H9 (cell line): ENCODE measurements around the gene TUB. TPM values are rescaled to one million over a fixed set of nuclear protein-coding genes. Genes with fewer than 3 reads are reported as not detected.

Source experiments
- DNase-seq: peaks from one replicate; pipeline ENCODE4 v3.0.0-alpha.2; 2017
- H2AFZ ChIP-seq: one replicate; pipeline ENCODE4 v1.6.1; 2013; ENCODE audit warnings: mild to moderate bottlenecking, low read length, control low read depth, moderate library complexity
- H2AK5ac ChIP-seq: 2 replicates; pipeline ENCODE4 v1.6.1; 2013; ENCODE audit warnings: low read length, control low read depth, mixed read lengths; ENCODE audit not compliant: insufficient read length
- H2BK120ac ChIP-seq: one replicate; pipeline ENCODE4 v1.6.1; 2013; ENCODE audit warnings: low read depth, mild to moderate bottlenecking, low read length, control low read depth, inconsistent platforms; ENCODE audit not compliant: poor library complexity, severe bottlenecking
- H2BK12ac ChIP-seq: 2 replicates; pipeline ENCODE4 v1.6.1; 2013; ENCODE audit warnings: low read length, control low read depth, mixed read lengths, low read depth; ENCODE audit not compliant: insufficient read length
- H2BK15ac ChIP-seq: 2 replicates; pipeline ENCODE4 v1.6.1; 2013; ENCODE audit warnings: low read depth, low read length, control low read depth
- H2BK20ac ChIP-seq: one replicate; pipeline ENCODE4 v1.6.1; 2013; ENCODE audit warnings: low read depth, mild to moderate bottlenecking, low read length, control low read depth, inconsistent platforms; ENCODE audit not compliant: poor library complexity, severe bottlenecking
- H2BK5ac ChIP-seq: 2 replicates; pipeline ENCODE4 v1.6.1; 2013; ENCODE audit warnings: low read length, control low read depth, mixed read lengths; ENCODE audit not compliant: insufficient read length
- H3K14ac ChIP-seq: 2 replicates; pipeline ENCODE4 v1.6.1; 2013; ENCODE audit warnings: low read length, control low read depth; ENCODE audit not compliant: insufficient read depth
- H3K18ac ChIP-seq: 2 replicates; pipeline ENCODE4 v1.6.1; 2013; ENCODE audit warnings: low read depth, mild to moderate bottlenecking, mixed read lengths, low read length, control low read depth; ENCODE audit not compliant: insufficient read length
- H3K23ac ChIP-seq: 2 replicates; pipeline ENCODE4 v1.6.1; 2013; ENCODE audit warnings: low read length, control low read depth, mixed read lengths, low read depth; ENCODE audit not compliant: insufficient read length
- H3K23me2 ChIP-seq: 2 replicates; pipeline ENCODE4 v1.6.1; 2013; ENCODE audit warnings: low read depth, mild to moderate bottlenecking, mixed read lengths, low read length, control low read depth; ENCODE audit not compliant: insufficient read length, poor library complexity, severe bottlenecking
- H3K27ac ChIP-seq: 2 replicates; pipeline ENCODE4 v1.5.1; 2013; ENCODE audit warnings: low read length, control low read depth, mixed read lengths, low read depth; ENCODE audit not compliant: insufficient read length
- H3K27me3 ChIP-seq: 2 replicates; pipeline ENCODE4 v1.6.1; 2013; ENCODE audit warnings: low read length, control low read depth, inconsistent platforms; ENCODE audit not compliant: insufficient read depth
- H3K4ac ChIP-seq: 2 replicates; pipeline ENCODE4 v1.6.1; 2013; ENCODE audit warnings: low read depth, mild to moderate bottlenecking, control low read depth, inconsistent platforms, low read length, moderate library complexity
- H3K4me1 ChIP-seq: 2 replicates; pipeline ENCODE4 v1.6.1; 2013; ENCODE audit warnings: low read length, control low read depth, inconsistent platforms; ENCODE audit not compliant: insufficient read depth
- H3K4me2 ChIP-seq: 2 replicates; pipeline ENCODE4 v1.6.1; 2013; ENCODE audit warnings: low read length, control low read depth, mixed read lengths; ENCODE audit not compliant: insufficient read length, insufficient read depth
- H3K56ac ChIP-seq: 2 replicates; pipeline ENCODE4 v1.6.1; 2013; ENCODE audit warnings: low read depth, mild to moderate bottlenecking, mixed read lengths, low read length, control low read depth; ENCODE audit not compliant: insufficient read length
- H3K79me1 ChIP-seq: 2 replicates; pipeline ENCODE4 v1.6.1; 2013; ENCODE audit warnings: low read depth, mild to moderate bottlenecking, moderate library complexity, low read length, control low read depth, inconsistent platforms; ENCODE audit not compliant: insufficient read depth, poor library complexity, severe bottlenecking
- H3K79me2 ChIP-seq: 2 replicates; pipeline ENCODE4 v1.6.1; 2013; ENCODE audit warnings: low read length, control low read depth, inconsistent platforms; ENCODE audit not compliant: insufficient read depth
- H3K9ac ChIP-seq: 2 replicates; pipeline ENCODE4 v1.6.1; 2013; ENCODE audit warnings: low read length, control low read depth, mixed read lengths; ENCODE audit not compliant: insufficient read length; ENCODE audit errors: extremely low read depth
- H3K9me3 ChIP-seq: one replicate; pipeline ENCODE4 v1.6.1; 2013; ENCODE audit warnings: low read depth, low read length, inconsistent platforms; ENCODE audit not compliant: control insufficient read depth
- H3T11ph ChIP-seq: one replicate; pipeline ENCODE4 v1.6.1; 2013; ENCODE audit warnings: mild to moderate bottlenecking, low read length, control low read depth, inconsistent platforms
- H4K20me1 ChIP-seq: one replicate; pipeline ENCODE4 v1.6.1; 2013; ENCODE audit not compliant: control insufficient read depth, insufficient read length, insufficient read depth
- H4K5ac ChIP-seq: 2 replicates; pipeline ENCODE4 v1.6.1; 2013; ENCODE audit warnings: low read depth, mild to moderate bottlenecking, mixed read lengths, low read length, control low read depth; ENCODE audit not compliant: insufficient read length
- H4K8ac ChIP-seq: replicated peaks from 2 replicates; pipeline ENCODE4 v1.6.1; 2013; ENCODE audit warnings: low read length, control low read depth, mixed read lengths, low read depth; ENCODE audit not compliant: insufficient read length
- H4K91ac ChIP-seq: 2 replicates; pipeline ENCODE4 v1.6.1; 2013; ENCODE audit warnings: low read depth, mild to moderate bottlenecking, moderate library complexity, mixed read lengths, low read length, control low read depth; ENCODE audit not compliant: insufficient read length
- H3K27ac Mint-ChIP-seq, 3 experiments: 2 replicates in 2 of 3; 3 replicates in 1 of 3; pipeline ENCODE4 v1.8.0; 2020 to 2021; ENCODE audit warnings: mixed read lengths in 3 of 3, mild to moderate bottlenecking in 1 of 3, moderate library complexity in 1 of 3
- H3K27me3 Mint-ChIP-seq: 2 replicates; pipeline ENCODE4 v1.8.0; 2021; ENCODE audit warnings: low read depth, mild to moderate bottlenecking, moderate library complexity, mixed read lengths
- H3K36me3 Mint-ChIP-seq, 3 experiments: 2 replicates in 2 of 3; 3 replicates in 1 of 3; pipeline ENCODE4 v1.8.0; 2020 to 2021; ENCODE audit warnings: low read depth in 3 of 3, mixed read lengths in 3 of 3; ENCODE audit not compliant: insufficient read depth in 1 of 3
- H3K4me1 Mint-ChIP-seq, 2 experiments: 2 replicates each; pipeline ENCODE4 v1.8.0; 2020; ENCODE audit warnings: mixed read lengths in 2 of 2
- H3K4me3 Mint-ChIP-seq, 2 experiments: 2 replicates in 1 of 2; 3 replicates in 1 of 2; pipeline ENCODE4 v1.8.0; 2020 to 2021; ENCODE audit warnings: mild to moderate bottlenecking in 2 of 2, mixed read lengths in 2 of 2, moderate library complexity in 1 of 2
- H3K9me3 Mint-ChIP-seq, 2 experiments: 2 replicates in 1 of 2; 3 replicates in 1 of 2; pipeline ENCODE4 v1.8.0; 2020; ENCODE audit warnings: mild to moderate bottlenecking in 2 of 2, mixed read lengths in 2 of 2, moderate library complexity in 1 of 2
- CTCF ChIP-seq: fragments of 200-600 bp; sonication (generic); conservative IDR thresholded peaks from 3 replicates; pipeline ENCODE4 v1.8.0; 2021; ENCODE audit warnings: antibody characterized with exemption, mild to moderate bottlenecking
- WGBS: extraction: QIAGEN DNeasy Blood & Tissue Kit; methylation state at CpG from one replicate; pipeline ENCODE4 v1.1.7; 2013; ENCODE audit warnings: missing lambda C conversion rate, low lambda C conversion rate, mixed read lengths; ENCODE audit not compliant: insufficient read length; ENCODE audit errors: extremely low coverage; 5-methylcytosine and 5-hydroxymethylcytosine counted together
- total RNA-seq: library from RNA; stranded (reverse); gene quantifications from 2 replicates; pipeline ENCODE4 v1.2.1, GENCODE V29; 2021

TUB gene
- total RNA-seq, 1 experiment from 2014 or later: 14.8 TPM

- Histone ChIP-seq H2BK15ac (no peak overlapping the region), H3K4me1 (peaks cover 3% of the 10 kb centered on the region; the same call in 1 of the 2 replicates), H2BK120ac (no peak overlapping the region), H2AFZ (no peak overlapping the region), H3K9ac (no peak overlapping the region), H3K4me2 (no peak overlapping the region), H3K79me1 (no peaks in the 10 kb centered on the region), H4K91ac (no peak overlapping the region), H3K23me2 (no peaks in the 10 kb centered on the region), H4K20me1 (peaks cover 3% of the 10 kb centered on the region), H3T11ph (no peak overlapping the region), H2BK20ac (no peak overlapping the region), H3K18ac (no peak overlapping the region), H4K8ac (no peak overlapping the region), H2BK12ac (no peak overlapping the region), H4K5ac (no peak overlapping the region), H3K56ac (no peak overlapping the region), H3K4ac (no peak overlapping the region), H2AK5ac (no peak overlapping the region), H3K27ac (no peak overlapping the region), H3K79me2 (no peaks in the 10 kb centered on the region), H3K23ac (no peak overlapping the region), H3K14ac (no peak overlapping the region), H2BK5ac (no peak overlapping the region), H3K9me3 (no peaks in the 10 kb centered on the region), H3K27me3 (no peaks in the 10 kb centered on the region)
- WGBS: no CpG with 5 or more reads among the region's 7 CpGs
- DNase-seq: peak; percentile 59
- Mint-ChIP-seq H3K4me3 (no peak overlapping the region), H3K9me3 (no peaks in the 10 kb centered on the region), H3K27ac (no peak overlapping the region; a peak in 1 of 7 replicates), H3K4me1 (peaks cover 7 to 17% of the 10 kb centered on the region in 2 experiments), H3K27me3 (peaks cover 7% of the 10 kb centered on the region), H3K36me3 (no peaks in the 10 kb centered on the region; a peak in 1 of 7 replicates)
- peak; percentile 74 for TF ChIP-seq CTCF
These were observed 25.7 kb upstream of the TUB start for GRCh38 chr11:8055091-8055835.
